ENCODE measurements around the gene INF2.

INF2 gene

DNA sequence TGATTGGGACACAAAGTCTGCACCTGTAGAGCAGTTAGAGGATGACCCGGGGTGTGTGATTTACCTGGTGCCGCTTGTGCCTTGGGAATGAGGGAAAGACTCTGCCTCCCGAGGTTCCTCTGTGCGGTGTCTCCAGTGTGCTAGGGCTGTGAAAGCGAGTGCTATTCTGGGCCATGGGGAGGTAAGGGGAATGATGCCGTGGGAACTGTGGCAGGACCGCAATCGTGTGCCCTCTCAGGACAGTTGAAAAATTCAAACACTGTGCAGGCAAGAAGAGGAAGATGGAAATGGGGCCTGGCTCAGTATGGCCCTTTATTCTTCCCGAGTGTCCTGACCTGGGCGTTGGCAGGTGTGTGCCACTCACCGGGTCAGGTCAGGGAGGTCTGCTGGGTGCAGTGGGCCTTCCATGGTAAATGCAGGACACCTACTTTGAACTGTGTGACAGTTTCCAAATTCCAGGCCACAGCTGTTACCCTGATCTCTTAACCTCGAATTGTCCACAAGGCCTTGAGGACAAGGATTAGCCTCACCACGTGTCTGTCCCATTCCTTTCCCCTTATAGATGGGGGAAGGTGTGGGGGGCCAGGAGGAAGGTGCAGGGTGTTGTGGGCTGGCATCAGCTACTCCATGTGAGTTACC lies 64.9 kb downstream of the INF2 start:
- no peak for DNase-seq

DNA sequence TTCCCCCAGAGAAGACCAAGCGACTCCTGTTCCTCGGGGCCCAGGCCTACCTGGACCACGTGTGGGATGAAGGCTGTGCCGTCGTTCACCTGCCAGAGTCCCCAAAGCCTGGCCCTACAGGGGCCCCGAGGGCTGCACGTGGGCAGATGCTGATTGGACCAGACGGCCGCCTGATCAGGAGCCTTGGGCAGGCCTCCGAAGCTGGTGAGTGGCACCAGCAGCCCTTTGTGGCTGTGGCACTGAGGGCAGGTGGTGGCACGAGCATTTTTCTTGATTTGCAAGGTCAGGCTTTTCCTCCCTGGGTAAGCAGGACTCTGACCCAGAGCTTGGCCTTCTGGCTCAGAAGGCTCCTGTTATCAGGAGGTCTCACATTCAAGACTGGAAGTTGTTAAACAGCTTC lies 66.2 kb downstream of the INF2 start:
- DNase-seq: no peak

DNA sequence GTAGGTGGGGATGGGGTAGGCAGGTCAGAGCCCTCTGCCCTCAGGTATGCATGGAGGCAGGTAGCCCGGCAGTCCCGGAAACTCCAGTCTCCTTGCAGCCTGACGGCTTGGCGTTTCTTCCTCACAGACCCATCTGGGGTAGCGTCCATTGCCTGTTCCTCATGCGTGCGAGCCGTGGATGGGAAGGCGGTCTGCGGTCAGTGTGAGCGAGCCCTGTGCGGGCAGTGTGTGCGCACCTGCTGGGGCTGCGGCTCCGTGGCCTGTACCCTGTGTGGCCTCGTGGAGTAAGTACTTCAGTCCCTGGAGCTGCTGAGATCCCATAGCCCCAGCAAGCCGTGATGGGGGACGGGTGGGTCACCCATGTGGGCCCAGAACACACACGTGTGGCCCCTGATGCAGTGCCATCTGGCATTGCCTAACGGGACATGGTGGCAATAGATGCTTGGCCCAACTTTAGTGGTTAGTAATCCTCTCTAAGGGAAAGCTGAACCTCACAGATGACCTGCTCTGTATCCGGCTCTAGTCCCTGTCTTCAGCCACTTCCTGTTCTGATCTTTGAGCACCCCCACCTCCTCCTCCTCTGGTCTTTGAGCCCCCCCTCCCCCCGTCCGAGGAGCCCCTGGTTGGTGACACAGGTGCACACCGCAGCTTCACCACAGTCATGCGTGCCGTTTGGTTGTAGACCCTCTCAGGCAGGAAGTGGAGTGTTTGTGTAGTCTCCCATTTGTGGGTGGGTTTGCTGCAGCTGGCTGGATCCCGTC lies 67.2 kb downstream of the INF2 start:
- no peak for DNase-seq

DNA sequence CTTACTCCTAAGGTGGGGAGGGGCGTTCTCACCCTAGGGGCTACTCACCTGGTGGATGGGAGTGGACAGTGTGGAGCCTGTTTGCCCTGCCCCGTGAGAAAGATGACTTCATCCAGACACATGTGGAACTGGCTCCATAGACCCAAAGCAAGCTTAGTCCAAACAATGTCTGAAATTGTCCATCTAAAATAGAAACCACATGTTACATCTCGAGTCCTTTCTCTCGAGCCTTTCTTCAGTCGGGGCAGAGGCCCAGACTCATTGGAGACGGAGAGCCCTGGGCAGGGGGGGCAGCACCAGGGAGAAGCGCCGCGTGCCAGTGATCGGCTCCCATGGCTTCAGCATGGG lies 67.8 kb downstream of the INF2 start:
- DNase-seq: no peak

DNA sequence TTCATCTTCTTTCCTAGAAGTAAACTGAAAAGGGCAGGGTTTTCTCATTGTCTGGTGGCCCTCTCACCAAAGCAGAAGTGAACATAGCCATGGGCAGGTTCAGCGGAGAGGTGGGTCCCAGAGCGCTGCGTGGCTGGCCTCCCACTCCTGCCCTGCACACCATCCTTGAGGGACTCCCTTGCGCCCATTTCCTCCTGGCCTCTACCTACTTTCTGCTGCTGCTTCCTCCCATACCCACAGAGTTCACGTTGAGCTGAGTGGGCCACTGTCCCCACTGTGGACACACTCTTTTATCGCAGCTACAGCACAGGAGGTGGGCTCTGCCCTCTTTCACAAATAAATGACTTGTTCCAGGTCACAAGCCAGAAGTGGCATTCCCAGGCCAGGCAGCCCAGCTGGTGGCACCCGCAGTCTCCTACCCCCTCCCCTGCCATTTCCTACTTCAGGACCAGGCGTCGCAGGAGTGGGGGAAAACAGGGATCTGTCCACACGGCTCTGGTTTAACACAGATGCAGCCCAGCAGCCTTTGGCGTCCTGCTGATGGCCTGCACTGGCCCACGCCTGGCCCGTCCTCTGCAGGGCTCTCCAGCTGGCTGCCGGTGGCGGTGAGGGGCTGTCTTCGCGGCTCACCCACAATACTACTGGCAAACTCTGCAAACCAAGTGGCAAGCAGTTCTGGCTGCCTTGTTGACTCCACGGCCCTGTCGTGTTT lies 68.4 kb downstream of the INF2 start:
- no peak for DNase-seq

DNA sequence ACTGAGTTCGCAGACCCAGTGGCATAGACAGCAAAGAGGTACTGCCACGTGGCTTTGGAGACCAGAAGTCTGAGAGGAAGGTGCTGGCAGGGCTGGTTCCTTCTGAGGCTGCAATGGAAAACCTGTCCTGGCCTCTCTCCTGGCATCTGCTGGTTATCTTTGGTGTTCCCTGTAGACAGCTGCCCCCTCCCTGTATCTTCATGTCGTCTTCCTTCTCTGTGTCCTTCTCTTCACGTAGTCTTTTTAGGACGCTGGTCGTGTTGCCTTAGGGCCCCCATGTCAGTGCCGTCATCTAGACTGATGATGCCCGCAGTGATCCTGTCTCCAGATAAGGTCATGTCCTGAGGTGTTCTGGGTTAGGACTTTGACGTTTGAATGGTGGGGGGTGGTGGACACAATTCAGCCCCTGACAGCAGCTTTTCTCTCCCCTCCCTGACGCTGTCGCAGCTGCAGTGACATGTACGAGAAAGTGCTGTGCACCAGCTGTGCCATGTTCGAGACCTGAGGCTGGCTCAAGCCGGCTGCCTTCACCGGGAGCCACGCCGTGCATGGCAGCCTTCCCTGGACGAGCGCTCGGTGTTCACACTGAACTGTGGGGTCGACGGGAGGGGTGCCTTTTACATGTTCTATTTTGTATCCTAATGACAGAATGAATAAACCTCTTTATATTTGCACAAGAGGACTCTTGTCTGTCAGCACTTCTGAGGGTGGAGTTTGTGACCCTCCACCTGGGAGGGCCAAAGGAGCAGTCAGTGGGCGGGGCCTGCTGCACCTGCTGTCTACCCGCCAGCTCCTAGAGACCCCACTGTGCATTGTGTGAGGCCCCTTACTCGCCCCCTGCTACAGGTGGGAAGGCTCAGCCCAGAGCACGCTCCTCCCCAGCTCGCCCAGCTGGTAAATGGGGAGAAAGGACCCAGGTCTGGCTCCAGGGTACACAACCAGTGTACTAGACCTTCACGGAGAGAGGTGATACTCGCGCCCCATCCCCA lies 69.9 kb downstream of the INF2 start:
- DNase-seq: no peak

DNA sequence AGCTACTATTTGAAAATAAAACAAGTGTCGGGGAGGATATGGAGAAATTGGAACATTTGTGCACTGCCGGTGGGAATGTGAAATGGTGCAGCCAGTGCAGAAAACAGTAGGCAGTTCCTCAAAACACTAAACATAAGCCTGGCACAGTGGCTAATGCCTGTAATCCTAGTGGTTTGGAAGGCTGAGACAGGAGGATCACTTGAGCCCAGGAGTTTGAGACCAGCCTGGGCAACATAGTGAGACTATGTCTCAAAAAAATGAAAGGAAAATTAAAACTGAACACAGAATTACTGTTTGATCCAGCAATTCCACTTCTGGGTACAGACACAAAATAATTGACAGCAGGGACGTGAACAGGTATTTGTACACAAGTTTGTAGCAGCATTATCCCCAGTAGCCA lies 76.1 kb downstream of the INF2 start:
- no peak for DNase-seq

DNA sequence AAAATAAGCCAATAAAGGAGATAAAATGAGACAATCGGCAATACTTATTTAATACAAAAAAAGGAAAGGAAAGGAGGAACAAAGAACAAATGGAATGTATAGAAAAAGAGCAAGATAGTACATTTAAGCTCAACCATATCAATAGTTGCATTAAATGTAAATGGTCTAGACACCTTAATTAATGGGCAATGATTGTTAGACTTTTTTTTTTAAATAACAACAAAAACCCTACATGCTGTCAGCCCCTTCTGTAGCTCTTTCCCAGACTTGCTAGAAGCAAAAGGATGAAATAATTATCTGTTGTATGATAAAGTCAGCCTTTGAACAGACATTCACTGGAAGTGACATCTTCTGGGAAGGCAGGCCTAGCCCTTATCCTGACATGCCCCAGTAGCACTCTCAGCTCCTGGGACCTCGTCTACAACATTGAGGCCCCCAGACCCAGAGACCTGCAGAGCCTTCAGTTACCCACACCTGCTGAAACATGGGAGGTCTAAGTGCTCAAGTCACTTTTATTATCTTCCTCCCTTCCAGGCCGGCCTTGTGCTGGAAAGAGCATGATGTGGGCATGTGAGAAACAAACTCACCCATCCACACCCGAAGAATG lies 76.9 kb downstream of the INF2 start:
- DNase-seq: no peak

DNA sequence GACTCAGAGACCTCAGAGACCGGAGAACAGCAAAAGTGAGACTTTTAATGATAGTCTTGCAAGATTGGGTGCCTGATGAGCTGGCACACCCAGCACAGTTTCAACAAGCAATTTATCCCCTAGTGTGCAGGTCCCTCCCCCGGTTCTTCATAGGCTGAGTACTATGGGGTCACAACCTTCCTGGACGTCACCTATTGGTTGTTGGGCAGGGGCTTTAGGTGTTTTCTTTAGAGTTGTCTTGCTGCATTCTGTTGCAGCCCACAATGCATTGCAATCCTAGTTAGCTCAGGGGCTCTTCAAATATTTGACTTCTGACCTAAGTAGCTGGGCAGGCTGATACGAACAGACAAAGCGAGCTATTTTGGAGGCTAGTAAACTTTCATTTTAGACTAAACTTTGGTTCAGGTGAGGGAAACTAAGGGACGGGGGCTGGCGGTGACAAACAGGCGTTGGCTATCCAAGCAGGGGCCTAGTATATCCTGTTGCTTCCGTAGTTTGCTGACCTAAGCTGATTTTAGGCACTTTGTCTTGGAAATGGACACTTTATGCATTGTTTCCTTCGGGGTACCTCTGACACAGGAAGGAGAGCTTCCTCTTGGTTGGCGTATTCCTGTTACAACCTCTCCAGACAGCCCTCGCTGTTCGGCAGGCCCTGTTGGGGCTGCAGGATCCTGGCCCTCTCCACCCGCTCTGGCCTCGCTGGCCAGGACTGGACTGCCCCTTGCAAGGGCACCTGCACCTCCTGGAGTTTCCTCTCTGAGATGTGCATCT lies 77.6 kb downstream of the INF2 start:
- DNase-seq: no peak

DNA sequence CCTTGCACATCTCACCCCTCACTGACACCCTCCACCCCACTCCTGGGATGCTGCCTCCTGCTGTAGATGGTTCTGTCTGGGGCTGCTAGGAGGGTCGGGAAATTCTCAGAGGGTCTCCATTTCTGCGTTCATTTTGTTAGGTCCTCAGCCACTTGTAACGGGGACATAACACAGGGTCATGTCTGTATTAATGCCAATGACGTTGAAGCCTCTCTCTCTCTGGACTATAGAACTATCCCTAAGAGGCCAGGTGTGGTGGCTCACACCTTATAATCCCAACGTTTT lies 78.2 kb downstream of the INF2 start:
- no peak for DNase-seq

DNA sequence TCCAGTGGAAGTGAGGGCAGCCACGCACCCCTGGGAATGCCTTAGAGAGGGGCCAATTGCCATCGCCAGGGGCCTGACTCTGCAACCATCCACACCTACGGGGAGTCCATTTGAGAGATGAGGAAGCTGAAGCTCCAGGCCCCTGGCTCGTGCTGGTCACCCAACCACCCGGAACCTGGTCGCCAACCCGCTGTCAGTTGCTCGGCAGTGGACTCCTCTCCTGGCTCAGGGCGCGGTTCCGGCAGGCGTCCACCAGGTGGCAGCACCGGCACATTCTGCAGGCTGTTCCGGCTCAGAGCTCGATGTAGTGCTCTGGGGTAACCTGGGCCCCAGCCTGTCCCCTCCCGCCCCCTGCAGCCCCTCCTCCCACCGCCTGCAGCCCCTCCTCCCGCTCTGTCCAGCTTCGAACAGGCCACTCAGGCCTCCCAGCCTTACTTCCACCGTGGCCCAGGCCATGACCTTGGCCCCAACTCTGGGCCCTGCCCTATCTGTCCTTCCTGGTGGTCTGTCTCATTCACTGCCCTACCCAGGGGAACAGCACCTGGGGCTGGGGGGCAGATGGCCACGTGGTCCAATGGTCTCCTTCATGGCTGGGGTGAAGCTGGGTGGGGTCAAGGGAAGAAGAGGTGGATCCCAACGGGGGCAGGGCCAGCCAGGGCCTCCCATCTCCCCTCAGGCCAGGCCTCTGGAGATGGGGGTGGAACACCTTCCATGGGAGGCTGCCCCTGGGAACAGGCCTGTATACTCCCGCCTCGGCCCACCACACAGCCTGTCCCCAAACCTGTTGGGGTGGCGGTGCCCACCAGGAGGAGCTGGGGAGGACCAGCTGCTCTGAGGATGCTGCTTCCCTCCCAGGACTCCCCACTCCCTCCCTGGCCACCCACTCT lies 79.3 kb downstream of the INF2 start:
- peak; percentile 46 to 65 for DNase-seq

DNA sequence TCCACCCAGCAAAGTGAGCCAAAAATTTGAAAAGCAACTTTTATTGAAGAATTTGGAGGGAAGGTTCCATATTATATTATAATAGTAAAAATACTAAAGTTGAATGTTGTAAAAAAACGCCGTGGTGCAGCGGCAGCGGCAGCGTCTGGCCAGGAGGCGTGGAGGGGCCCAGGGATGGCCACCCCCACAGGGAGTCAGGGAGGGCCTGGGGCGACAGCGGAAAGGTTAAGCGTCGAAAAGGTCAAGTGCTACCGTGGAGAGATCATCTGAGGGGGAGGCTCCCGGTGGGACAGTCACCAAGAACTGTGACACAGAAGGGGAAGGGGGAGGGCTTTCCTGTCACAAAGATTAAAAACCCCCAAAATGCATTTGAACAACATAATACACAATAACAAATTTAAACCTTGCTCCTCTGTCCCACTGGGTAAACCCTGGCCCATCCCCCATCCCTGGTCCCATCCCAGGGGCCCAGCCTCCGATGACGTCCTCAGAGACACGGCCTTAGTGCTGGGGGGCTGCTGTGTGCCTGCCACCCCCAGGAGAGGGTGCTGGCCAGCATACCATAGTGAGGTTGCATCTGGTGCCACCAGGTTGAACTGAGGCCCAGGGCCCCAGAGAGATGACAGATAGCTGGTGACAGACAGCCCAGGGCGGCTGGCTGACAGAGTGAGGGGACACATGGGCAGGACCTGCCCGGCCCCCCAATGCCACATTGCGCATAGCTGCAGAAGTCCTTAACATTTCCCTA lies 80.1 kb downstream of the INF2 start:
- DNase-seq: no peak

DNA sequence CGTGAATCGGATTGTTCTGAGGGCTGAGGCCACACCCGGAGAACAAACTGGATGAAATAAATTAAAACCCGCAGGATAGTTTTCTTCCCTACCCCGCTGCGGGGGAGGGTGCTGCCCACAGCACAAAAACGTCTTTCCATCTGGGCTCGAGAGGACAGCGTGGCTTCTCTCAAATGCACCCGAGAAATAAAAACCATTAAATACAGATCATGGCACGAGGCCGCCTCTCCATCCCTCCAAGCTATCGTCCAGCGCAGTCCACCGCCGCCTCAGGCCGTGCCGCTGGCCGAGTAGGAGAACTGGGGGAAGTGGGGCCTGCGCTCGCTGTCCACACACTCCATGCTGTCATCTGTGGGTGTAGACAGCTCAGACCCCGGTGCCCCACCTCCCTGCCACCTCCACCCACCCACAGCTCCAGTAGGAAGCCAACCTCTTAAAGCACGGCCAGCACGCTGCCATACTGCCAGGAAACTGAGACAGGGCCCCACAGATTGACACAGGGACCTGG lies 80.7 kb downstream of the INF2 start:
- no peak for DNase-seq

DNA sequence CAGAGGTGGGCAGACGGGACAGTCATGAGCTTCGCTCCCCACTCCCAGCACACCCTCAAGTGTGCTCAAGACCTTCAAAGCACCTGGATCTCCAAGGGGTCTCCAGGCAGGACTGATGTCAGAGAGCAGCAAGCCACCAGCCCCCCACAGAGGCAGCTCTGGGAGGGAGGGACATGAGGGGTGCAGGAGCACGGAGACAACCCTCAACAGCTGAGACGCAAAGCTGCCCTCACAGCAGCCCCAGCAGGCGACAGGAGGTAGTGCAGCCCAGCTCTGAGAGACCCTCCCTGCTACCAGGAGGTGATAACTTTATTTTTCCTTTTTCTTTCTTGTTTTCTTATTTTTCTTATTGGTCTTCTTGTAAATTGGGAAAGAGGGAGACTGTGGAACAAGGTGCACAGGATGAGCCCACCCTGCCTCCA lies 81.4 kb downstream of the INF2 start:
- no peak for DNase-seq

DNA sequence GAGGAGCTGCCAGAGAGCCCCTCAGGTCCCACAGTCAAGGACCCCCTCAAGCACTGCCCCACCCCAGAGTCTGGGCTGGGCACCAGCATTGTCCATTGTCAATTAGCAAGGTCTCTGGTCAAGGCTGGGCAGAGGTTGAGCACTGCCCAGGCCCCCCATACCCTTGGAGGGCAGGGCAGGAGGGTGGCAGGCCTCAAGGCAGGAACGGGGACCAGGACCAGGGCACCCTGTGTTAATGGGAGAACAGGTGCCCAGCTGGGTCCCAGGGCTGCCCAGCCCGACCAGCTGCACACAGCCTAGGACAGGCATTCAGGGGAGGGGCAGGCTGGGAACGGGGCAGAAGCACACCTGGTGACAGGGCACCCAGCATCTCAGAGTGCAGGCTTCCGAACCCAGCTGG lies 82.0 kb downstream of the INF2 start:
- DNase-seq: no peak

All from NCI-H1930 (cell line).